ENCODE data around the gene CD3E. TPM values are rescaled to one million over a fixed set of nuclear protein-coding genes. Genes with fewer than 3 reads are reported as not detected.

Gene CD3E
- total RNA-seq: not detected in 2 replicates

DNA sequence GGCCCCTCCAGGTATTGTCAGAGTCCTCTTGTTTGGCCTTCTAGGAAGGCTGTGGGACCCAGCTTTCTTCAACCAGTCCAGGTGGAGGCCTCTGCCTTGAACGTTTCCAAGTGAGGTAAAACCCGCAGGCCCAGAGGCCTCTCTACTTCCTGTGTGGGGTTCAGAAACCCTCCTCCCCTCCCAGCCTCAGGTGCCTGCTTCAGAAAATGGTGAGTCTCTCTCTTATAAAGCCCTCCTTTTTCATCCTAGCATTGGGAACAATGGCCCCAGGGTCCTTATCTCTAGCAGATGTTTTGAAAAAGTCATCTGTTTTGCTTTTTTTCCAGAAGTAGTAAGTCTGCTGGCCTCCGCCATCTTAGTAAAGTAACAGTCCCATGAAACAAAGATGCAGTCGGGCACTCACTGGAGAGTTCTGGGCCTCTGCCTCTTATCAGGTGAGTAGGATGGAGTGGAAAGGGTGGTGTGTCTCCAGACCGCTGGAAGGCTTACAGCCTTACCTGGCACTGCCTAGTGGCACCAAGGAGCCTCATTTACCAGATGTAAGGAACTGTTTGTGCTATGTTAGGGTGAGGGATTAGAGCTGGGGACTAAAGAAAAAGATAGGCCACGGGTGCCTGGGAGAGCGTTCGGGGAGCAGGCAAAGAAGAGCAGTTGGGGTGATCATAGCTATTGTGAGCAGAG lies at the start of gene CD3E:
CD3E (plus strand) TSS at position 163 of the 681 bp plus-strand sequence; CDS start at position 386, 223 bp downstream.

DNA sequence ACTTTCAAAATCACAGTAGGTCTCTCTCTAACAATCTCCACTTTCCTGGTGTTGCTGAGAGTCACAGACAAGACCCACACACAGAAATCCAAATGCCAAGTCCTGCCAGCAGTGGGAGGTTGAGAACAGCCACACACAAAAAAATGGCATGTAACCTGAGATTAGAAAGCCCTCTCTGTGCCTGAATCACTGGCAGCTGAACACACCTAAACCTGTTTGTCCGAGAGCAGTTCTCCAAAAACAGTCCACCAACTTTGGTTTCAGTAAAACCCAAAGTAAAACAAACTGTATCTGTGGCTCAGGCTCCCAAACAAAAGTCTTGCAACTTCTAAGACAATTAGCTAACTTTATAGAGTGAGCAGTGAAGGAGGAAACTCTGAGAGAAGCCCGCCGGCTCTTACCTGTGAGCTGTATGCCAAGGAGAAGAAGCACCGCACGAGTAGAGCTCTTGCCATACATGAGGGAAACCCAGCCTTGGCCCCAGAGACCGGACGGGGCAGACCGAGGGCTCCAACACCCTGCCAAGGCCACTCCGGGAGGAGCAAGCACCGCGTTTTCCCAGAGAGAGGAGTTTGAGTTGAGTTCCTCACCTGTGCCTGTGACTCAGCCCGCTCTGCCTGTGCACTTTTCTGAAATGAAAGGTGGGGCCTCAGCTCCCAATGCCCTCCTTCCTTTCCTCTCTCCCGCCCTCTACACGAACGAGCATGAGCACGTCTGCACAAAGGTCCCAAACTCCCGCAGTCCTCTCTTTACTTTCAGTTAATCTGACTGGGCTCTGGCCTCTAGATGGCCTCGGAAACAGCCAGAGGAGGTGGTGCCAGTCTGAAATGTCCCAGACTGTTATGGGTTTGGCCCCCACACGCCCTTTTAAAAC lies 40.6 kb upstream of the CD3E start, which contains the start of gene MPZL2:
MPZL2 (minus strand) TSS at position 603 of the 874 bp plus-strand sequence; CDS start at position 459, 144 bp downstream.

DNA sequence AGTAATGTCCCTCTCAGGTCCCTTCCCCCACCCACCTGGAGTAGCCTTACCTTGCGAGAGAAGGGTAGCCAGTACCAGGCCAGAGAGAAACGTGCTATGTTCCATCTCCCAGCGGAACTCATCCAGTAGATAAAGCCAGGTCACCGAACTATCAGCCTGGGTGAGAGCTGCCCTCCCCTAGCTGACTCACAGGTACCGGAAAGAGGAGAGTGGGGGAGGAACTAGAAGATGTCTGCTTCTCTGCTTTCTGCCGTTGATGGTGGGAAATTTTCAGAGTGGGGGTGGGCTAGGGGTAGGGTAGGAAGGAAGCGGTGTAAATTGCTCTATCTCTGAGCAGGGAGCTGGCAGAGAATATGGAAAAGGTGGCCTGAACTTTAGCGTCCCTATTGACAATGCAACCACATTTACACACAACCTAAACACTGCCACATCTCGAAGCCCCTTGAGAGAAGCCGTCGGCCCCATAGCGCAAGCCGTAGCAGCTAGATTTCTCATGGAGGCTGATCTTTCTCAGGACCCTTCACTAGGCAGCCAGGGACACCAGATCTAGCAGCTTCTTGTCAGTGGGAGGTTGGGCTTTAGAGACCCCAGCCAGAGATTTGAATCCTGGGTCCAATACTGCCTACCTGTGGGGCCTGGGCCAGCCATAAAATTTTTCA lies 38.1 kb downstream of the CD3E start, which contains the start of gene CD3D:
CD3D (minus strand) TSS at position 203 of the 659 bp plus-strand sequence; CDS start at position 105, 98 bp downstream.

GRCh38 chr11:118343981-118344515 lies 39.5 kb downstream of the CD3E start, which contains the start of gene CD3G:
TSS of gene CD3G (plus strand) at chr11:118344344. CDS start at chr11:118344424, 80 bp downstream.

GRCh38 chr11:118359295-118359958 lies 54.9 kb downstream of the CD3E start, which contains the start of gene UBE4A:
TSS of gene UBE4A (plus strand) at chr11:118359600. CDS start at chr11:118365081, 5,481 bp downstream.

Other genes with a start within 250 kb of the CD3E start
- not detected in 2 replicates for gene TMPRSS4, start 227.7 kb upstream of the CD3E start, total RNA-seq
- not detected in 2 replicates for gene SMIM35, start 217.8 kb upstream of the CD3E start, total RNA-seq
- gene SCN4B, start 151.9 kb upstream of the CD3E start, total RNA-seq: under 0.01 and 0.09 TPM in 2 replicates
- gene SCN2B, start 128.1 kb upstream of the CD3E start, total RNA-seq: under 0.01 TPM in 1 of 2 replicates, not detected in the other
- gene JAML, start 79.7 kb upstream of the CD3E start, total RNA-seq: not detected in 2 replicates
- 0.89 and 1.1 TPM in 2 replicates for gene MPZL3, start 52.4 kb upstream of the CD3E start, total RNA-seq
- 1.2 TPM in 1 of 2 replicates, not detected in the other for gene MPZL2, start 40.4 kb upstream of the CD3E start, total RNA-seq
- not detected in 2 replicates for gene CD3D, start 38.0 kb downstream of the CD3E start, total RNA-seq
- gene CD3G, start 39.6 kb downstream of the CD3E start, total RNA-seq: not detected in 2 replicates
- 37.4 and 42.0 TPM in 2 replicates for gene UBE4A, start 54.9 kb downstream of the CD3E start, total RNA-seq
- gene ATP5MG, start 96.9 kb downstream of the CD3E start, total RNA-seq: 24.6 and 34.7 TPM in 2 replicates
- 27.3 and 55.5 TPM in 2 replicates for gene KMT2A, start 131.8 kb downstream of the CD3E start, total RNA-seq
- gene TTC36, start 222.7 kb downstream of the CD3E start, total RNA-seq: 0.59 and 1.2 TPM in 2 replicates
- gene TMEM25, start 226.5 kb downstream of the CD3E start, total RNA-seq: 23.2 and 40.3 TPM in 2 replicates